Measurements from ENCODE around the gene NAT14. TPM values are rescaled to one million over a fixed set of nuclear protein-coding genes. Genes with fewer than 3 reads are reported as not detected.
A peak's percentile ranks its signal among the peaks of the same experiment; 100 is the strongest.

Gene NAT14
- total RNA-seq, 1 donor = 8.3 TPM

DNA sequence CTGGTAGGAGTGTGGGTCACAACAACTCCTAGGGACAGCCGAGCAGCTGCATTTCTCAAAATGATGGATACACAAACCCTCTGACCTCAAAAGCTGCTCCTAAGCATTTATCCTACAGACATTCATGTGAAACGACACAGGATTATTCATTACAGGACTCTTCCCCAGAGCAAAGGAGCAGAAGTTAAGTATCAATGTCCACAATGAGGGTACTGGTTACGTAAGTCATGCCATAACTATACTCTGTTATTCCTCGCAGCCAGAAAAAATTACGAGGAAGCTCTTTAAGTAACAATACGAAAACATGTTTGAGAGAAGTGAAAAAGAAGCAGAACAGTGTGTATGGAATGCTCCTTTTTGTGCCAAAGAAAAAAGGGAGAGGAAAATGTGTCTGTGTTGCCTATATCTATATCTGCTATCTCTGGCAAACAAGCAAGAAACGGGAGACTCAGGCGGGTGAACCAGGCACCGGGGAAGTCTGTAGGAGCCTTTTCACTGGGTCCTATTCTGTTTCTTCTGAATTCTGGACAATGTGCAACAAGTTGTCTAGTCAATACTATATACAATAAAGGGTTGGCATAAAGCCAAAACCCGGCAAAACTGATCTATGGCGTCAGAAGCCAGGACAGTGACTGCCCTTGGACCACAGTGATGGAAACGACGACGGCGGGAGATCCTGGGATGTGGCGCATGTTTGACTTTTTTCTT lies 24.9 kb upstream of the NAT14 start:
- DNase-seq (ENCODE audit: low read depth) = peak; percentile 65
- H3K4me3 ChIP-seq (ENCODE audit: low read depth, low read length) = peak overlapping the region; percentile 93
- TF ChIP-seq CTCF (IDR thresholded peaks at IDR 0.05; ENCODE audit: insufficient read depth, low read length) = no peak

DNA sequence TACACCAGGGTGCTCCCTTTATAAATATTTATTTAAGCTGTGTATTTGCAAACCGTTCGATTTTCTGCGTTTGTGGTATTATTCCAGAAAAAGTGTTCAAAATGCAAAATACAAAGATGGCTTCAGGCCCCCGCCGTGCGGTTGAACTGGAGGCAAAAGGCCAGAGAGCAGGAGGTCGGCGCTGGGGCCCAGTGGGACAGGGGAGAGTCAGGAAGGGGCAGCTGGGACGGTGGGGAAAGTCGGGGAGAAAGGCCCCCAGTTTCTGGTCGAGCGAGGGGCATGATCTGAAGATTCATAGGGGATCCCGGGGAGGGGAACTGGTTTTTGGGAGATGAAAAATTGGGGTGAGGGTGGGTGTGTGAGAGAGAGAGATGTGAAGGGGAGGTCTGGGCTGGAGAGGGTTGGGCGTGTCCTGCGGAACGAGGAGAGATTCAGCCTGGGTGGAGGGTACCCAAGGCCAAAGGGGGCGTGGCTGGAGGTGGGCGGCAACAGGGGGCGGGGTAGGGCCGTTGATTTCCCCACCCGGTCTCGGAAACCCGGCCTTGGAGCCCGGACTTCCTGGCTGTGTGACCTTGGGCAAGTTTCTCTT lies 24.2 kb upstream of the NAT14 start:
- DNase-seq (ENCODE audit: low read depth) = peak; percentile 91
- peak overlapping the region; percentile 93 for H3K4me3 ChIP-seq (ENCODE audit: low read depth, low read length)

GRCh38 chr19:55461259-55461973 lies 23.6 kb upstream of the NAT14 start, which contains the start of gene ISOC2:
Gene ISOC2 (minus strand): TSS chr19:55461642. CDS start chr19:55456486, 5,156 bp downstream.
- TF ChIP-seq CTCF (IDR thresholded peaks at IDR 0.05; ENCODE audit: insufficient read depth, low read length) = no peak
- peak within 1 kb of the TSS; percentile 93 for H3K4me3 ChIP-seq (ENCODE audit: low read depth, low read length)
- DNase-seq (ENCODE audit: low read depth) = peak; percentile 99

More for the DNA sequence above, 24.2 kb upstream of the NAT14 start:
- no peak for TF ChIP-seq CTCF (IDR thresholded peaks at IDR 0.05; ENCODE audit: insufficient read depth, low read length)

GRCh38 chr19:55461974-55462626 lies 22.9 kb upstream of the NAT14 start:
- H3K4me3 ChIP-seq (ENCODE audit: low read depth, low read length) = peak overlapping the region; percentile 73
- DNase-seq (ENCODE audit: low read depth) = peak; percentile 47
- no peak for TF ChIP-seq CTCF (IDR thresholded peaks at IDR 0.05; ENCODE audit: insufficient read depth, low read length)

GRCh38 chr19:55462722-55463121 lies 22.3 kb upstream of the NAT14 start:
- TF ChIP-seq CTCF (IDR thresholded peaks at IDR 0.05; ENCODE audit: insufficient read depth, low read length) = no peak
- H3K4me3 ChIP-seq (ENCODE audit: low read depth, low read length) = no peak overlapping the region
- DNase-seq (ENCODE audit: low read depth) = no peak

DNA sequence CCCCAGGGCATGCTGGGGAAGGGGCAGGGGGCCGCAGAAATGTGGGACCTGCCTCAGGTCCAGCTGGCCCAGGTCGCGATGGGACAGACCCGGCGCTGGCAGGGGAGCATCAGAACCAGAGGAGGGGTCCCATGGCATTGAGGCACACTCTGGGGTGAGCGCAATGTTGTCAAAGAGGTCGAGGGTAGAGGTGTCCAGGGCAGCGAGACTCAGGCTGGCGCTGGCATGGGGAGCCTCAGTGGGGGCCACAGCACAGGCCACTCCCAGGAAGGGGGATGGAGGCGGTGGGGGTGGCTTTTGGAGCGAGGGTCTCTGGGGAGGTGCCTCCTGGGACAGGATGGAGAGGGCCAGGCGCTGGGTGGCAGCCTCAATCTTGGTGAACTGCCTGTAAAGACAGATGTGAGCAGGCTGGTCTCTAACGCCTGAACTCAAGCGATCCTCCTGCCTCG lies 21.4 kb upstream of the NAT14 start:
- no peak for TF ChIP-seq CTCF (IDR thresholded peaks at IDR 0.05; ENCODE audit: insufficient read depth, low read length)
- H3K4me3 ChIP-seq (ENCODE audit: low read depth, low read length) = no peak overlapping the region
- DNase-seq (ENCODE audit: low read depth) = no peak

Measured in fibroblast of the aortic adventitia (primary cell).